NCI-H446 treated with DMSO at 0.1 percent for 48 hours (cell line): ENCODE measurements around the gene TFAP2E.
"Not testable (repeated sequence)": the region's sequence is repeated elsewhere in the genome, so short reads cannot be mapped to it uniquely, and the experiment has no call there.

Source experiments
- DNase-seq: peaks from one replicate; lab custom pipeline; 2025; lab: John Stamatoyannopoulos, UW

Gene TFAP2E

DNA sequence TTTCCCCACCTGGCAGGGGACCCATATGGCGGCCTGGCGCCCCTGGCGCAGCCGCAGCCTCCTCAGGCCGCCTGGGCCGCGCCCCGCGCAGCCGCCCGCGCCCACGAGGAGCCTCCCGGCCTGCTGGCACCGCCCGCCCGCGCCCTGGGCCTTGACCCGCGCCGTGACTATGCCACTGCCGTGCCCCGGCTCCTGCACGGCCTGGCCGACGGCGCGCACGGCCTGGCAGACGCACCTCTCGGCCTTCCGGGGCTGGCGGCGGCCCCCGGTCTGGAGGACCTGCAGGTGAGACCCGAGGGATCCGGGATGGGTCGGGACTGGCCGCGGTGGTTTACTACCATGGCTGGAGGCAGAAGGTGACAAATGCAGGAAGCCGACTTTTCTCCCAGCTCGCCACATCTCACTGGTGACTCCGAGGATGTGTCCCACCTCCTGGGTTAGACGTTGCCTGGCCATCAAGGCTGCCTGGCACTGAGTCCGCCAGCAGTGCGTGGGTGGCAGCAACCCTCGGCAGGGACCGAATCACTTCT lies 1.1 kb downstream of the TFAP2E start:
- DNase-seq: no peak

GRCh38 chr1:35574655-35575415 lies 1.7 kb downstream of the TFAP2E start:
- no peak for DNase-seq

DNA sequence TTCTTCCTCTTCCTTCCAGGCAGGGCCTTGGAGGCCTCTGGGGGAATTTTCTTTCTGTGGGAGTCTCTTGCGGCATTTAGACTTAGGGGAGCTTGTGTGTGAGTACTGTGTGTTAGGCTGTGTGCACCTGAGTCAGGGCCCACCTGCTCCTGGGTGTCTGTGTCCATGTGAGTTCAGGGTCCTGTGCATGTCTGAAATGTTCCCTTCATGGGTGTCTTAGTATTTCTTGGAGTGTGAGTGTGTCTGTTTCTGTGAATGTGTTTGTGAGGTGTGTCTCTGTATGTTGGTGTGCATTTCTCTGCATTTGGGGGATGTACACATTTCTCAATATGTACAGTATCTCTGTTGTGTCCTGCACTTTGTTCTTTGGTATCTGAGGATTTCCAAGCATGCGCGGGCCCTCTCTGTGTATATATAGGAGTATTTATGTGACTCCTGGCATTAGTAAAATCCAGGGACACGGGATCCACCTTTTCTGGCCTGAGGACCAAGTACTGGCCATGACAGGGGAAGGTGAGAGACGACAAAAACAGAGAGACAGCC lies 2.4 kb downstream of the TFAP2E start:
- DNase-seq: no peak

DNA sequence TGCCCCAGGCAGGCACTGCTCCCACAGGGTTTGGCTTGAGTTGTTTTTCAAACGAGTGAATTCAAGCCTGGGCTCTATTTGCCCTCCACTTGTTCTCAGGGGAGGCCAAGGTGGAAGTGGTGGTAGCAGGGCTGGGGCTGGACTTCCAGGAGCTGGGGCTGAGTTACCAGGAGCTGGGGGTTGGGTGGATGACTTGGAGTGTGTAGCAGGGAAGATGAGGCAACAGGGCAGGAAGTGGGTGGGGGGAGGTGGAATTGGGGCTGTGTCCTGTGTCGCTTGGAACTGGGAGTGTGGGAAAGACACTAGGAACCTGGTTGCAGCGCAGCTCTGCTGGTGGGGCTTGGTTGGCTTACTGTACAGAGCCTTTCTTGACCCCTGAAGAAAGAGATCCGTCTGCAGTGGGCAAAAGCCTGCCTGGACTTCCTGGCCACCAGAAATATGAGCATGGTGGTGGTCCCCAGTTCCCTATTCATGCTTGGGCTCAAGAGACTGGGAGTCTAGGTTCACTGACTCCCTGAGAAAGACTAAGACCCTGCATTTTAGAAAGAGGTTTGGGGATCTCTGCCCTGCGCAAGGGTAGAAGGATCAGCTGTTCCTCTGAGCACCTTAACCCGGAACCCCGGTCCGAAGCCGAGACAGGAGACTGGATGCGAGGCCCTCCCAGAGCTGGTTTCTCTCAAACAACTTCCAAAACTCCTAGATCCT lies 3.1 kb downstream of the TFAP2E start:
- no peak for DNase-seq

GRCh38 chr1:35576766-35577070 lies 3.6 kb downstream of the TFAP2E start:
- DNase-seq: not testable (repeated sequence)

DNA sequence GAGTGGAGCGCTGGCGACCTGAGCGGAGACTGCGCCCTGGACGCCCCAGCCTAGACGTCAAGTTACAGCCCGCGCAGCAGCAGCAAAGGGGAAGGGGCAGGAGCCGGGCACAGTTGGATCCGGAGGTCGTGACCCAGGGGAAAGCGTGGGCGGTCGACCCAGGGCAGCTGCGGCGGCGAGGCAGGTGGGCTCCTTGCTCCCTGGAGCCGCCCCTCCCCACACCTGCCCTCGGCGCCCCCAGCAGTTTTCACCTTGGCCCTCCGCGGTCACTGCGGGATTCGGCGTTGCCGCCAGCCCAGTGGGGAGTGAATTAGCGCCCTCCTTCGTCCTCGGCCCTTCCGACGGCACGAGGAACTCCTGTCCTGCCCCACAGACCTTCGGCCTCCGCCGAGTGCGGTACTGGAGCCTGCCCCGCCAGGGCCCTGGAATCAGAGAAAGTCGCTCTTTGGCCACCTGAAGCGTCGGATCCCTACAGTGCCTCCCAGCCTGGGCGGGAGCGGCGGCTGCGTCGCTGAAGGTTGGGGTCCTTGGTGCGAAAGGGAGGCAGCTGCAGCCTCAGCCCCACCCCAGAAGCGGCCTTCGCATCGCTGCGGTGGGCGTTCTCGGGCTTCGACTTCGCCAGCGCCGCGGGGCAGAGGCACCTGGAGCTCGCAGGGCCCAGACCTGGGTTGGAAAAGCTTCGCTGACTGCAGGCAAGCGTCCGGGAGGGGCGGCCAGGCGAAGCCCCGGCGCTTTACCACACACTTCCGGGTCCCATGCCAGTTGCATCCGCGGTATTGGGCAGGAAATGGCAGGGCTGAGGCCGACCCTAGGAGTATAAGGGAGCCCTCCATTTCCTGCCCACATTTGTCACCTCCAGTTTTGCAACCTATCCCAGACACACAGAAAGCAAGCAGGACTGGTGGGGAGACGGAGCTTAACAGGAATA lies 4.2 kb downstream of the TFAP2E start:
- no peak for DNase-seq

- DNase-seq: no peak
Measured at GRCh38 chr1:35580949-35581388, 7.9 kb downstream of the TFAP2E start.

DNA sequence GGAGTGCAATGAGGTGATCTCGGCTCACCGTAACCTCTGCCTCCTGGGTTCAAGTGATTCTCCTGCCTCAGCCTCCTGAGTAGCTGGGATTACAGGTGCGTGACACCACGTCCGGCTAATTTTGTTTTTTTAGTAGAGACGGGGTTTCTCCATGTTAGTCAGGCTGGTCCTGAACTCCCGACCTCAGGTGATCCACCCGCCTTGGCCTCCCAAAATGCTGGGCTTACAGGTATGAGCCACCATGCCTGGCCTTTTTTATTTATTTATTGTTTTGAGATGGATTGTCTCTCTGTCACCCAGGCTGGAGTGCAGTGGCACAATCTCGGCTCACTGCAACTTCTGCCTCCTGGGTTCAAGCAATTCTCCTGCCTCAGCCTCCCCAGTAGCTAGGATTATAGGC lies 8.5 kb downstream of the TFAP2E start:
- DNase-seq: not testable (repeated sequence)

DNA sequence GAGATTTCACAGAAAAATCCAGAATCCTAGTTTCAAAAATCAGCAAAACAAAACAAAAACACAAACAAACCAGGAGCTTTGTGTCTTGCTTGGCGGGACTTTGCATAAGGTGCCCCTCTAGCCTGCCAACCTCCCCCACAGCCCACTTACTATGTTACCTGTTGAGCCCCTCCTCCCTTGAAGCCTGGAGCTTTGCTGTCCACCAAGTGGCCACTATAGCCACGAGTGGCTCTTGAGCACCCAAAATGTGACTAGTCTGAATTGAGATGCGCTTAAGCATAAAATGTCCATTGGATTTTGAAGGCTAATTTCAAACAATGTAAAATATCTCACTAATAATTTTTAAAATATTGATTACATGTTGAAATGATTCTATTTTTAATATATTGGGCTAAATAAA lies 12.2 kb downstream of the TFAP2E start:
- no peak for DNase-seq

DNA sequence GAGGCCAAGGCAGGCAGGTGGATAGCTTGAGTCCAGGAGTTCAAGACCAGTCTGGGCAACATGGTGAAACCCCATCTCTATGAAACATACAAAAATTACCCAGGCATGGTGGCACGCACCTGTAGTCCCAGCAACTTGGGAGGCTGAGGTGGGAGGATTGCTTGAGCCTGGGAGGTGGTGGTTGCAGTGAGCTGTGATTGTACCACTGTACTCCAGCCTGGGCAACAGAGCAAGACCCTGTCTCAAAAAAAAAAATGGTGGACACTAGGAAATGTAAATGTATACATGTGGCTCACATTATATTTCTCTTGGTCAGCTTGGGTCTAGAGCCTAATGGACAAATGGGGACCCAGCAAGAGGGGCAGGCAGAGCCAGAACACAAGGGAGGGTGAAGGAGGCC lies 12.7 kb downstream of the TFAP2E start:
- DNase-seq: not testable (repeated sequence)

- DNase-seq: no peak
Measured at GRCh38 chr1:35586808-35587207, 13.7 kb downstream of the TFAP2E start.

DNA sequence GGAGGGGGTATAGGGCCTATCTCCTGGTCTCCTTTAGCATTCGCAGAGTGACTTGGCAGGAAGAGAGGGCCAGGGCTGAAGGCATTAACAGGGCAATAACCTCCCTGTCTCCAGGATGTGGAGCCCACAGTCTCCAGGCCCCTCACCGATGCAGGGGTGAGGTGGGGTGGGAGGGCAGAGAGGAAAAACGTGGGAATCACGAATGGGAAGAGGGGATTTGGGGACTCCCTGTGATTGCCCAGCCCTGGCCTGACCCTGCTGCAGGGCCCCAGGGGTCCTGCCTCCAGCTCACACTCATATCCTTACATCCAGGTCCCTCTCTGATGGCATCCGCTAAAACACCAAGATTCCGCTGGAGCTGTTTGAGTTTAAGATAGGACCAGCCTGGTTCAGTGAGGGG lies 14.6 kb downstream of the TFAP2E start:
- no peak for DNase-seq

DNA sequence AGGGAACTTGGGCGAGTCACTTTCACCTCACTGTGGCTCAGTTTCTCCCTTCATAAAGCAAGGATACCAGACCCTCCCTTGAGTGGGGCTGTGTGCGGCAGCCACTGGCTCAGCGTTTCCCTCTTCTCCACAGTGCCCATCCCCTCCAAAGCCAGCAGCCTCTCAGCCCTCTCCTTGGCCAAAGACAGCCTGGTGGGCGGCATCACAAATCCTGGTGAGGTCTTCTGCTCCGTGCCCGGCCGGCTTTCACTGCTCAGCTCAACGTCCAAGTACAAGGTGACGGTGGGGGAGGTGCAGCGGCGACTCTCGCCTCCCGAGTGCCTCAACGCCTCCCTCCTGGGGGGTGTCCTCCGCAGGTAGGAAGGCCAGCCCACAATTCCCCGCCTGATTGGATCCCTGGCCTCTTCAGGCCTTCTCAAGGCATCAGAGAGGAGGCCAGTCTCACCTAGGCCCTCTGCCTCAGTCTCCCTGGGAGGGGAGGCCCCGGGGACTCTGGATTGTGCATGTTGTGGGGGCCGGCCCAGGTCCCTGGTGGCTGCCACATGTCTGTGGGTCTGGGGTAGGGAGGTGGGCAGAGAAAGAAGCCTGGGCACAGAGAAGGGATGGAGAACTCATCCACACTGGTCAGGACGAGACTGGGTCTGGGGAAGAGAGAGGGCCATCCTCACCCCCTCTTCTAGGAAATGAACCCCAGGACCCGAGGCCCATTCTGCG lies 15.2 kb downstream of the TFAP2E start:
- DNase-seq: no peak

DNA sequence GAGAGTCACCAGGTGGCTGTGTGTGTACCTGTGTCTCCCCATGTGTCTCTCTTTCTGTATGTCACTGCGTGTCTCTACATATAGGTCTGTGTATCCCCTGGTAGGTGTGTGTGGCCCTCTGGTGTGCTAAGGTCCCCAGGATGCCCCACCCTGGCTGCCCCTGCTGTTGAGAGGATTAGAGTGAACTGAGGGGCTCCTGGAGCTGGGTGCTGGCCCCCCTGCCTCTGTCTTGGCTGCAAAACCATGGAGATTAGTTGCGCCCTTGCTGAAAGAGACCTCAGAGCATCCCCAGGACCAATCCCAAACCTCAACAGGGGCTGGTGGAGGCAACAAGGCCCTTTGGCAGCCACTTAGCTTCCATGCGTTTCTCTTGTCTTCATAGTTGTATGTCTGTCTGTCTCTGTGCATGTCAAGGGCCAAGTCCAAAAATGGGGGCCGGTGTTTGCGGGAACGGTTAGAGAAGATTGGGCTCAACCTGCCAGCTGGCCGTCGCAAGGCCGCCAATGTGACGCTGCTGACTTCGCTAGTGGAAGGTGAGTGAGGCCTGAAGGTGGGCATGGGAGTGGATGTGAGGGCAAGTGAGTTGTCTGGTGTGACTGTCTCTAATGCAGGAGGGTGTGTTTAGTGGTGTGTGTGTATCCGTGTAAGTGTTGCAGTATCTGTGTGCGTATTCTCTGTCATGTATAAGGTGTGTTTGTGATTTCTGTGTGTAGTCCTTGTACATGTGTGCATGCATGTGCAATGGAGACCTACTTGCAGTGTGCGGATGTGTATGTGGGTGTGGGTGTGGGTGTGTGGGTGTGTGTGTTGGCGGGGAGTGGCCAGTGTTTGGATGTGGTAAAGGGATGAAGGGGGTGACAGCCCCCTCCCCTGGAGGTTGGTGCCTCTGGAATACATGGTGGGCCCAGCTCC lies 16.7 kb downstream of the TFAP2E start:
- DNase-seq: no peak

- no peak for DNase-seq
Measured at GRCh38 chr1:35590476-35591040, 17.4 kb downstream of the TFAP2E start.

- no peak for DNase-seq
Measured at GRCh38 chr1:35591211-35591610, 18.1 kb downstream of the TFAP2E start.

- DNase-seq: no peak
Measured at GRCh38 chr1:35592991-35593769, 20.1 kb downstream of the TFAP2E start.

- DNase-seq: no peak
Measured at GRCh38 chr1:35594005-35594760, 21.1 kb downstream of the TFAP2E start.
